NCI-H446 treated with DMSO at 0.1 percent for 48 hours (cell line): ENCODE measurements around the gene KSR1.
"Not testable (repeated sequence)": the region's sequence is repeated elsewhere in the genome, so short reads cannot be mapped to it uniquely, and the experiment has no call there.

ENCODE experiments used
- DNase-seq: peaks from one replicate; lab custom pipeline; 2025; lab: John Stamatoyannopoulos, UW

The KSR1 gene

DNA sequence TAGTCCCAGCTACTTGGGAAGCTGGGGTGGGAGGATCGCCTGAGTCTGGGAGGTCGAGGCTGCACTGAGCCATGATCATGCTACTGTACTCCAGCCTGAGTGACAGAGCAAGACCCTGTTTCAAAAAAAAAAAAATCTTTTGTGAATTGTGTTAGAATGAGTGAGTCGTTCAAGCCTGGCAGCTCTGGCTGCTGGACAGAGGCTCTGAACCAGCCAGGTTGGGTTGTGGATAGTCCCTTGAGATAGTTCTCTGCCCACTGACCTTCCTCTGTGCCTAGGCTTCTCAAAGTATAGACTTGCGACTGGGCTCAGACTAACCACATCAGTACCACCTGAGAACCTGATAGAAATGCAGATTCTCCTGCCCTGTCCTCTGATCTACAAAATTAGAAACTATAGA is 2.2 kb upstream of the KSR1 start:
- no peak for DNase-seq

DNA sequence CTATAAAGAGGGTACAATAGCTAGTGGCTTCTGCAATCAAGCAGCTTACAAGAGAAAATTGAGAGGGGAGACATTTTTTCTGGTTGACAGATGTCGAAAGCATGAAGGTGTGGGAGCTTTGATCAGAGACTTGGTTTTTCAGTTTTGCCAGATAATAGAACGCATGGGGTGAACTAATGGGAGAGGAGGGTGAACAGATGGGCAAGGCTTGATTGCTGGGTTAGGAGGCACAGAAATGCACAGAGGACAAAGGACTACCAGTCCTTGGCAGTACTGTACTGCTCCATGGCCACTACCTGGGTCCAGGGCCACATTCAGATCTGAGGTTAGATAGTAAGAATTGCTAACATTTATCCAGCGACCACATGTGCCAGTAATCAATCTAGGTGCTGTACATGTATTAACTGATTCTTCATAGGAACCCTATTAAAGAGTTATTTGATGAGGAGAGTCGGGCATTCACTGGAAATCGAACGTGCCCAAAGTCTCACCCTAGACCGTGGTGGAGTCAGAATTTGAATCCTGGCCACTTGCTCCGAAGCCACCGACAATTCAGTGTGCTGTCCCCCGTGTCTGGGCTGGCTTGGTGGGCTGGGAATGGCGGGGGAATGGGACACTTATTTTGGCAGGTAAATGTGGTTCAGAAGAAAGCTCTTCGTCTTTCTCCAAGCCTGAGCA is 873 bp upstream of the KSR1 start:
- no peak for DNase-seq

DNA sequence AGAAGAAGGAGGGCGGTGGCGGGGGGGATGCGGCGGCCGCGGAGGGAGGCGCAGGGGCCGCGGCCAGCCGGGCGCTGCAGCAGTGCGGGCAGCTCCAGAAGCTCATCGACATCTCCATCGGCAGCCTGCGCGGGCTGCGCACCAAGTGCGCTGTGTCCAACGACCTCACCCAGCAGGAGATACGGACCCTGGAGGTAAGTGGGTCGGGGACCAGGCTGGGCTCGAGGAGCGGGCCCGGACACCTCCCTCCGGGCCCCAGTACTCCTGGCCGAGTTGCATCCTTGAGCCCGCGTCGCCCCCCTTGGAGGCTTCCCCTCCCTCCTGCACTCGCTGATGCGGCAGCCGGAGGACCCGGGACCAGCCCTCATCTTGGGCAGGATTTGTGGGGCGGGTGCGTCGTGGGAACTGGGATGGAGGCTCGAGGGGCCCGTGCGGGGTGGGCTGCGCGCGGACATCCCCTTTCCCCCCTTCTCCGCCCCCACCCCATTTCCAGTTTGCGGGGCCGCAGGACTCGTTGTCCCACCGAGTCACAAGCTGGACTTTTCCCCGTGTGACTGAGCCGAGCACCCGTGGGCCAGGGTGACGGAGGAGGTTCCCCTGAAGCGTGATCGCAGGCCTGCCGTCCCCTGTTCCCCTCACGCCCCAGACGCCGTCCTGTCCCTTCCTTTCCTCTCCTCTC is 572 bp downstream of the KSR1 start:
- no peak for DNase-seq

DNA sequence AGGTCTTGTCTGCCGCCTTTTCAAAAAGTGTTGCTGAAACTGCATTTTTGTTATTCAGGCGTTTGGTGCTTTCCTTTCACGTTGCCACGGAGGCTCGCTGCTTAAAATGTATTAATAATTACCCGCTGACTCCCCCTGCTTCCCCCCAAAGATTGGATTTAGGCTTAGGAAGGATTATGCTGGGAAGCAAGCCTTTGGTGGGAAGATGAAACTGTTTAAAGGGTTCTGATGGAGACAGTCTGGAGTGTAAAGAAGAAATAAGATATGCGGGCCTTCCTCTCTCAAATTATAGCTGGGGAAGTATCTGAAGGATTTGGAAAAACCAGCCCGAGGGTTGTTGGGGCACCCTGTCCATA is 1.1 kb downstream of the KSR1 start:
- no peak for DNase-seq

DNA sequence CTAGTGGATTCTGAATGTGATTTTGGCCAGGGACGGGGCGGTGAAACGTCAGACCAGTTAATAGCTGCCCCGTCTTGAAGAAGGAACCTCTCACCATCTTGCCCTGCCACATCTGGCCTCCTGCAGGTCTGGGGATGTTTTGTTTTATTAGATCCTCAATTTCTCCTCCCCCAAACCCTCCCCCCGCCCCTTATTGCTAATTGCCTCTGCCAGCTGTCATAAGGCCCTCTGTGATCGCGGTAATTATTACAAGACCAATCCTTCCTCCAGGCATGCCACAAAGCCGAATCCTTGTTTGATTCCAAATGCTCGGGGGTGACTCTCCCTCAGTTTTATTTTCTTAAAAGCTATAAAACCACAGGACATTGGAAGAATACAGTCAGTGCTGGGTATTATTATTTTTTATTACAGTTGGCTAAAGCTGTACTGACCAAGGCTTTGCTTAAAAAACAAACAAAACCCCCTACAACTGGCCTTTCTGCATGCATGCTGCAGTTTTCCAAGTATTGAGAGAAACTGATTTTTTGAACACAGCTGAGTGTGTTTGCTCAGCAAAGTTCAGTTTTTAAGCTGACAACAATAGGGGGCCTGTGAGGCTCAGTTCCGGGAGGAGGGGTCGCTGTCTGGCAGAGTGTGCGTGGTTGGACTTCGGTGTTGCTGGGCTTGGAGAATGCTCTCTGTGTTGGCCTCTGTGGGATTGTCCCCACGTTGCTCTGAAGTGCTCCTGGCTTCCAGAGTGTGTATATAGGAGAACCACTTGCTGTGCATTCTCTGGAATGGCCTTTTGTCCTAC is 1.7 kb downstream of the KSR1 start:
- no peak for DNase-seq

DNA sequence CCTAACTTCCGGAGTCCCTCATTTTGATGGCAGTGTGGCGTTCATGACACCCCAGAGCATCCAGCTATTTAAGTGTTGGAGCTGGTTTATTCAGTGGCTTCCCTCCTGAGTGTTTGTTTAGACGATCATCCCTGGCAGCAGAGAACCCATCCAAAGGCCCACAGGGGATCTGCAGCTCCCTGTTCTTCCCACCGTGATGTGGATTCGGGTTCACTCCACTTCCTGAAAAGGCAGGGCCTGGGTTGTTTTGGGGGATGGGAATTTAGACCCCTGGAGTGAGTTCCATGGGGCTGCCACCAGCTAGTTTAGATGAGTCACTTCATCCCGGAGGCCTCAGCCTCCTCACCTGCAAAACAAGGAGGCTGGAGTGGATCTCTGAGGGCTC is 2.3 kb downstream of the KSR1 start:
- no peak for DNase-seq

DNA sequence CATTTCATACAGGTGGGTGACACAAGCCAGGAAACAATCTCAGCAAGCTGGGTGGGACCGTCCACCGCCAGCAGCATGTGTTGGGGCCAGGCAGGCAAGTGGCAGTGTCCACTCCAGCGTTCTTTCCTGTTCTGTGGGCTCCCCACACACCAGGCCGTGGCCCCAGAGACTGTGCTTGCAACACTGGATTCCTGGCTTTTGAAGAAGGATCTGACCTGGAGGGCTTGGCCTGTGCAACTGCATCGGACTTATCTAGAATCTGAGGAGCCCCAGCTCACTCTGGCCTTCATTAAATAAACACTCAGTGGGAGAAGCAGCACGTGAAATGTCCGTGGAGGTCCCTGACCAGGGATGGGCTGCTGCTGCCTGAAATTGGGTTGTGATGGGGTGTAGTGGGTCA is 3.2 kb downstream of the KSR1 start:
- no peak for DNase-seq

DNA sequence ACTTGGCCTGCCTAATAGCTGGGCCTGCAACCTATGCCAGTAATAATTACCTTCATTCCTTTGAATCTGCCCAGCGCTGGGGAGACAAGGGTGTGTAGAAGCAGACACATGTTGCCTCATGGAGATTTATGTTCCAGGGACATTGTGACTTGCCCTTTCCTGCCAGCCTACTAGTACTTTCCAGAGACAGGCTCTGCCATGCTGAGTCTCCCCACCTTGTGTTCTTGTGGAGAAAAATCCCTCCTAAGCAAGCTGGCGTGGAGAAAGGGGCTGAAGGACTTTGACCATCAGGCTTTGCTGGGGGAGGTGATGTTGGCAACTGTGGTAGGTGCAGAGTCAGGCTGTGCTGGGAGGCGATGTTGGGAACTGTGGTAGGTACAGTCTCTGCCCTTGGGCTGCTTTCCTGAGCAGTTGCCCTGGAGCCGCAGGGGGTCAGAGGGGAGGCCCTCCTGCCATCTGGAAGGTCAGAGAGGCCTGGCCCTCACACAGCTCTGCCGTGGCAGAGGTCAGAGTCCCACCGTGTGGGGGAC is 4.0 kb downstream of the KSR1 start:
- DNase-seq: no peak

DNA sequence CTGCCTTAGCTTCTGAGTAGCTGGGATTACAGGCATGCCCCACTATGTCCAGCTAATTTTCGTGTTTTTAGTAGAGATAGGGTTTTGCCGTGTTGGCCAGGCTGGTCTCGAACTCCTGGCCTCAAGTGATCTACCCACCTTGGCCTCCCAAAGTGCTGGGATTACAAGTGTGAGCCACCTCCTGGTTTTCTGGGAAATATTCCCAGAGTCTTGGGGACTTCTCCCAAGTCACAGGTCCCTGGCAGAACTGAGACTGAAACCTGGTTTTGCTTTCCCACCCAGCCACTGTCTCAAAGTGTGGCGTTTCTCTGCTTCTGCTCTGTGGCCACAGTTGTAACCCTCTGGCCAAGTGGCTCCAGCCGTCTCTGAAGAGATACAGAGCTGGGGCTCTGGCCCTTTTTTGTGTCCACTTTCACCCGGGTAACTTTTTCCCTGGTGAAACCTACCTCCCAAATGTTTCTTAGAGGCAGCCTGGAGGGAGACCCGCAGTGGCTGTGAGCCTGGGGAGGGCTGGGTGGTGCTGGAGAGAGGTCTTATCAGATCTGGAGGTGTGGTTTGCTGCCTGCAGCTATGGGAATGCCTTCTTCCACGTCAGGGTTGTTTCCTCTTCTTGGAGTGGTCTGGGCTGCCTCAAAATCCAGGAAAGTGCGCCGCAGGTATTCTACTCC is 5.1 kb downstream of the KSR1 start:
- no peak for DNase-seq

DNA sequence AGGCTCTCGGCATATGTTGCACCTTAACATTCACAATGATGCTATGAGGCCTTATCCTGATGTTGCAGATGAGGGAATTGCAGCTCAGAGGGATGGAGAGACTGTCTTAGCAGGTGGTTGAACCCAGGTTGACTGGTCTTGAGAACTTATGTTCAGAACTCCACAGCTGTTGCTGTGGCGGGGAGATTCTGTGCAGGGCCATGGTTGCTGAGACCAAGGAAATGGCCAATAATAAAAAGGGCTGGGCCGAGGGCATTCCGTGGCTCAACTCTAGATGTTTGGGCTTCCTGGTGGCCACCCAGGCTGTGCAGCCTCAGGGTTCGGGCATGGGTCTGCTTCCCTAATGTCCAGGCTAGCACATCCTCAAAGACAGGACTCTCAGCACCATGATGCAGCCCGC is 5.9 kb downstream of the KSR1 start:
- DNase-seq: no peak

DNA sequence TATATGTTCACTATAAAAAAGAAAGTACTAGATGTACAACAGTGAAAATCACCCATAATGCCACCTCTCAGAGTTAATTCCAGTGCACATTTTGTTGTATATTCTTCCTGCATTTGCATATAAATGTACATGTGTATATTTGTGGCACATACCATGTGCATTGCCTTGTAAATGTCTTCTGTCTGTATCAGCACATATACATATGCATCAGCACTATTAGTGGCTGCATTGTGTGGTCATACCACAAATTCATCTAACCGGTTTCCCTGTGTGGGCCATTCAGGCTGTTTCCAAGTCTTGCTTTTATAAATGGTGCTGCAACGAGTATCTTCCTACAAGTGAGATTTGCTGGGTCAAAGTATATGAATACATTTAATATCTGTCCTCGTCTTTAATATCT is 6.5 kb downstream of the KSR1 start:
- DNase-seq: no peak

DNA sequence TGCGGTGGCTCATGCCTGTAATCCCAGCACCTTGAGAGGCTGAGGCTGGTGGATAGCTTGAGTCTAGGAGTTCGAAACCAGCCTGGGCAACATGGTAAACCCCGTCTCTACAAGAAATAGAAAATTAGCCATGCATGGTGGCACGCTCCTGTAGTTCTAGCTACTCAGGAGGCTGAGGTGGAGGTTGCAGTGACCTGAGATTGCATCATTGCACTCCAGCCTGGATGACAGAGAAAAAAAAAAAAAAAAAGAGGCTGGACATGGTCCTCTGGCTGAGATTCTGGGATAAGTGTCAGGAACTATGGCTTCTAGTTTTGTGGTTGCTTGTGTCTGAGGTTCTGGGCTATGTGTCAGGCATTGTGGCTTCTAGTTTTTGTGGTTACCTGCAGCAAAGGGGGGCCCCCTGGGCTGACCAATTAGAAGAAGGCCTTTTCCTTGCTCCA is 7.0 kb downstream of the KSR1 start:
- no peak for DNase-seq

DNA sequence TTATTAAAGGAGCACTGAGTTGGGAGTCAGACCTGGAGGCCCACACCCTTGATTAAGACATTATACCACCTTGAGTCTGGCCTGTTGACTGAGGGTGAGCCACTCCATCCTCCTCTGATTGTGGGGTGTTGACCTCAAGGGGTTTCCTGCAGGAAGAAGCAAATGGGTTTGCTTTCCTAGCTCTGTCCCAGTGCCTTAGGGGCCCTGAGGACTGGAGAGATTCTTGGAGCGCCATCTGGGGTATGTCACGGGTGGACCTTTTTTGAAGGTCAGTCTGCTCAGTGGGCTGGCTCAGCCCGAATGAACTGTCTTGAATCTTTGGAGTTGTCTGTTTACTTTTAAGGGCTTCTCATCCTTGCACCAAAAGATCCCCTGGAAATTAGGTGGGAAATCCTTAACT is 7.8 kb downstream of the KSR1 start:
- not testable (repeated sequence) for DNase-seq

DNA sequence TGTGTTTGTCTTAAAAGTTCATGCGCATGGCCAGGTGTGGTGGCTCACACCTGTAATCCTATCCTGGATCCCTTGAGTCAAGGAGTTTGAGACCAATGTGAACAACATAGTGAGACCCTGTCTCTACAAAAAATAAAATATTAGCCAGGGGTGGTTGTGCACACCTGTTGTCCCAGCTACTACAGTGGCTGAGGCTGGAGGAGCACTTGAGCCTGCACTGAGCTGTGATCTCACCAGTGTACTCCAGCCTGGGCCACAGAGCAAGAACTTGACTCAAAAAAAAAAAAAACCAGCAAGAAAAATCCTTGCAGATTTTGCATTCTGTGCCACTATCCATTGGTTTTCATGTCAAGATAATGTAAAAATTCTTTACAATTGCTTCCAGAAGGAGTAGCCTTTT is 8.2 kb downstream of the KSR1 start:
- DNase-seq: no peak

DNA sequence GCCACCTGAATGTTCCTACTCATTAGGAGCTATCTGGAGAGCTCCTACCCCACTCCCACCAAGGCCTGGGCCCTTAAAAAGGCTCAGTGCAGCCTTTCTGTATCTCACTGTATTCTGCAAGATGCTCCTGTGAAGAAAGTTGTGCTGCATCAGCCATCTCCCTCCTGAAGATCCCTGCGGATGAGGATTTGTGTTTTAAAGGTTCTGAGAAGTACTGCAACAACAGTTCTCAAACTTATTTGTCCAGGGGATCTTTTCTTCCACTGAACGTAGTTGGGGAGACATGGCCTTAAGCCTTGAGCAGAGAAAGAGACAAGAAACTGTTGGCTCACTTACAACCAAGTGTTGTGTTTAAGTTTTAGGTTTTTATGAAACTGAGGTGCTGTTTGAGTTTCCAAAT is 9.6 kb downstream of the KSR1 start:
- not testable (repeated sequence) for DNase-seq

DNA sequence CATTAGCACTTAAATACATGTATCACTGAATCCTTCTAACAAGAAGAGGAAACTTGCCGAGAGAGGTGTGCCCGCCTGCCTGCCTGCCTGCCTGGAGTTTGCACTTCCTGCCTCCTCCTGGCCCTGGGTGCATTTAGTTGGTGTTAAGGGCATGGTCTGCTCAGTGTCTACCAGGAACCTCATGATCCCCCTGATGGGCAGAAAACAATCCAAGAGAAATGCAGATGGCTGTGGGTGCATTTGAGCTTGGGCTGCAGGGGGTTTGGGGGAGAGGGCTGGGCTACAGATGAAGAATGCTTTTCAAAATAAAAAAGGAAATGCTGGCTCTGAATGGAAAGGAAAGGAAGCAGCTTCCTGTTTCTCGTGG is 10.1 kb downstream of the KSR1 start:
- DNase-seq: no peak

DNA sequence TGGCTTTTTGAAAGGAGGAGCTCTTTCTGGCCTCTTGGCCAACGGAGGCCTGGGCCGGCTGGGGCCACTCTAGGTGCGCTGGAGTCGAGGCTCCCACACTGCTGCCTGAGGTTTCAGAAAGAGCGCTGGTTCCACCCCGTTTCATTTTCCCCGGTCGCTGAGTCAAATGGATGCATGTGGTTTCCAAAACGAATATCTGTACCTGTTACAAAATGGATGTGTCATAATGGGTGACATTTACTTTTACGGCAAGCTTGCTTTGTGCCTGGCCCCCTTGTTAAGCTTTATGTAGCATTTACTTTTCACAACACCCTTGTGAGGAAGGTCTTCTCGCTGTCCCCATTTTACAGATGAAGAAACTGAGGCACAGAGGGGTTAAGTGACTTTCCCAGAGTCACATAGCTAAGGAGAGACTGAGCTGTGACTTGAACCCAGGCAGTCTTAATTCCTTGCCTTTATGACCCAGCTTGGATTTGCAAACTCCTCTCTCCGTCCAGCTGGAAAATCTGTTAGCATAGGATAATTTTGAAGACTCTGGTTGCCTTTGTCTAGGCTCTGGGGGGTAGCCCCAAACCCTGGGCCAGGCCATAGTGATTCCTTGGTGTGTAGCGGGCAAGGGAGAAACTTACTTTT is 10.6 kb downstream of the KSR1 start:
- no peak for DNase-seq

DNA sequence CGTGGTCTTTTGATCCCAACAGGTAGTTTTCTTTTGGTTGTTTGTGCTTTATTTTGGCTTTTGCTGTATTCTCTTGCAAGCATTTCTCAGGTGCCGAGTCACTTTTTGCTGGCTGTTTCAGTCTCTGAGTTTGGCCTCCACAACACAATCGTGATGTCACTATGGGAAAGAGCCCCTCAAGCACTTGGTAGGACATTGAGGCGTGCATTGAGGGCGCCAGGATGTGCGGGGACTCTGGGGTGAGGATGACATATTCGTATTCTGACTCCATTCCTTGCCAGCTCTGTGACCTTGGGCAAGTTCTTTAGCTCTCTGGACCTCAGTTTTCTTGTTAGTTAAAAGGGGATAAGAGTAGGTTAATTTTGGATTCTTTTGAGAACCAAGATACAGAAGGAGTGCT is 13.0 kb downstream of the KSR1 start:
- no peak for DNase-seq

DNA sequence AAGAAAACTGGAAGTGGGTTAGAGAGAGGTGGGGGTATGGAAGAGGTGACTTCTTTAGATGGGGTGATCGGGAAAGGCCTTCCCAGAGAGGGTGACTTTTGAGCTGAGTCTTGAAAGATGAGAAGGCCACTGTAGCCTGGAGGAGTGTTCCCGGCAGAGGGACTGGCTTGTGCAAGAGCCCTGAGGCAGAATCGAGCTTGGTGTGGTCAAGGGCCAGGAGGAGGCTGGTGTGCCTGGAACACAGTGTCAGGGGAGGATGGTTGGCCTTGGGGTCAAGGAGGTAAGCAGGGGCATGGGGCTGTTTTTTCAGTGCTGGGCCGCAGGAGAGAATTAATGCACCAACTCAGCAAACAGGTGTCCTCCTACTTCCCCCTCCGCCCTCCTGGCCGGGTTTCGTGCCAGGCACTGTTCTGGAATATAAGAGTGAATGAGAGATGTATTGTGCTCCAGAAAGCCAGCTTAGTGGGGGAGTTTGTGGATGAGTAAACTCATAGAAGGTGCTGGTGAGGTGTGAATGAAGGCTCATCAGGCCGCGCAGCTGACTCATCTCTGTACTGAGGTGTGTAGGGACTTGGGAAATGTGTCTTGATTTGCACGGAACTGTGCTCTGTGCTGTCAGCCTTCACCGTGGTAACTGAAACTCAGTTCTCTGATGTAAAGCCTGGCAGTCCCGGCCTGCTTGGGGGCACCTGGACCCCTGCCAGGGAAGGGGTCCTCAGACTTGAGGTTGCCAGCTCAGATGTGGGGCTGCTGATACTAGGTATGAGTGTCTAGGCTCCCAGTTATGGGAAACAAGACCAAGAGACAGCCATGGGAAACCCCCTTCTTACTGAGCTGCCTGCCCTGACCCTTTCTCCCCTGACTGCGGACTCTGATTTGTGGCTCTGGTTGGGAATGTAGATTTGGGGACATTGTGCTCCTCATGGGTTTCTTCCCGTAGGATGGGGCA is 15.3 kb downstream of the KSR1 start:
- DNase-seq: no peak

DNA sequence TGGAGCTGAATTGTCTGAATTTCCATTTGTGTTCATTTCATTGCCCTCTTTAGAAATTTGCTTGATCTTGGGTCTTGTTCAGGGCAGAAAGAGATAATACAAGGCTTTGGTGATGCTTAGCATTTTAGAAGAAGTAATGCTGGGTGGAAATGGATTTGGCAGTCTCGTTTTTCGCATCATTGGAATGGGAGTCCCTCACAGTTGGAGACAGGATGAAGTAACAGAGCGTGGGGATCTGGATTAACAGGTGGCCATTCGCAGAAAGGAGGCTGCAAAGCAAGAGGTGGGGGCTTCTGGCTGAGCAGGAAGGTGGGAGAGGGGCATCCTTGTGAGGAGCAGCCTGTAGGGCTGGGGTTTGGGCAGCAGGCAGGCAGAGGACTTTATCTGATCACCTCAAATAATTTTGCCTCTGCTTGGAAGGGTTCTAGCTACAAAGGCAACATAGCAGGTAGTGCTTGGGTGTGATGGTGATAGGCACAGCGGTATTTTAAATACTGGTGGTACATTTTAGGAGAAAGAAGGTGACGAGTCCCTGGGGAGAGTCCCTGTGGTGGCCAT is 17.0 kb downstream of the KSR1 start:
- no peak for DNase-seq
